Medulla oblongata (tissue), 1 donor: ENCODE measurements around the gene FMN1.

ENCODE experiments used
- DNase-seq: peaks from one replicate; pipeline ENCODE4 v3.0.0-alpha.2; 2015; ENCODE audit errors: extremely low spot score

Gene FMN1, protein sequence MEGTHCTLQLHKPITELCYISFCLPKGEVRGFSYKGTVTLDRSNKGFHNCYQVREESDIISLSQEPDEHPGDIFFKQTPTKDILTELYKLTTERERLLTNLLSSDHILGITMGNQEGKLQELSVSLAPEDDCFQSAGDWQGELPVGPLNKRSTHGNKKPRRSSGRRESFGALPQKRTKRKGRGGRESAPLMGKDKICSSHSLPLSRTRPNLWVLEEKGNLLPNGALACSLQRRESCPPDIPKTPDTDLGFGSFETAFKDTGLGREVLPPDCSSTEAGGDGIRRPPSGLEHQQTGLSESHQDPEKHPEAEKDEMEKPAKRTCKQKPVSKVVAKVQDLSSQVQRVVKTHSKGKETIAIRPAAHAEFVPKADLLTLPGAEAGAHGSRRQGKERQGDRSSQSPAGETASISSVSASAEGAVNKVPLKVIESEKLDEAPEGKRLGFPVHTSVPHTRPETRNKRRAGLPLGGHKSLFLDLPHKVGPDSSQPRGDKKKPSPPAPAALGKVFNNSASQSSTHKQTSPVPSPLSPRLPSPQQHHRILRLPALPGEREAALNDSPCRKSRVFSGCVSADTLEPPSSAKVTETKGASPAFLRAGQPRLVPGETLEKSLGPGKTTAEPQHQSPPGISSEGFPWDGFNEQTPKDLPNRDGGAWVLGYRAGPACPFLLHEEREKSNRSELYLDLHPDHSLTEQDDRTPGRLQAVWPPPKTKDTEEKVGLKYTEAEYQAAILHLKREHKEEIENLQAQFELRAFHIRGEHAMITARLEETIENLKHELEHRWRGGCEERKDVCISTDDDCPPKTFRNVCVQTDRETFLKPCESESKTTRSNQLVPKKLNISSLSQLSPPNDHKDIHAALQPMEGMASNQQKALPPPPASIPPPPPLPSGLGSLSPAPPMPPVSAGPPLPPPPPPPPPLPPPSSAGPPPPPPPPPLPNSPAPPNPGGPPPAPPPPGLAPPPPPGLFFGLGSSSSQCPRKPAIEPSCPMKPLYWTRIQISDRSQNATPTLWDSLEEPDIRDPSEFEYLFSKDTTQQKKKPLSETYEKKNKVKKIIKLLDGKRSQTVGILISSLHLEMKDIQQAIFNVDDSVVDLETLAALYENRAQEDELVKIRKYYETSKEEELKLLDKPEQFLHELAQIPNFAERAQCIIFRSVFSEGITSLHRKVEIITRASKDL (N-terminal part only)

DNA sequence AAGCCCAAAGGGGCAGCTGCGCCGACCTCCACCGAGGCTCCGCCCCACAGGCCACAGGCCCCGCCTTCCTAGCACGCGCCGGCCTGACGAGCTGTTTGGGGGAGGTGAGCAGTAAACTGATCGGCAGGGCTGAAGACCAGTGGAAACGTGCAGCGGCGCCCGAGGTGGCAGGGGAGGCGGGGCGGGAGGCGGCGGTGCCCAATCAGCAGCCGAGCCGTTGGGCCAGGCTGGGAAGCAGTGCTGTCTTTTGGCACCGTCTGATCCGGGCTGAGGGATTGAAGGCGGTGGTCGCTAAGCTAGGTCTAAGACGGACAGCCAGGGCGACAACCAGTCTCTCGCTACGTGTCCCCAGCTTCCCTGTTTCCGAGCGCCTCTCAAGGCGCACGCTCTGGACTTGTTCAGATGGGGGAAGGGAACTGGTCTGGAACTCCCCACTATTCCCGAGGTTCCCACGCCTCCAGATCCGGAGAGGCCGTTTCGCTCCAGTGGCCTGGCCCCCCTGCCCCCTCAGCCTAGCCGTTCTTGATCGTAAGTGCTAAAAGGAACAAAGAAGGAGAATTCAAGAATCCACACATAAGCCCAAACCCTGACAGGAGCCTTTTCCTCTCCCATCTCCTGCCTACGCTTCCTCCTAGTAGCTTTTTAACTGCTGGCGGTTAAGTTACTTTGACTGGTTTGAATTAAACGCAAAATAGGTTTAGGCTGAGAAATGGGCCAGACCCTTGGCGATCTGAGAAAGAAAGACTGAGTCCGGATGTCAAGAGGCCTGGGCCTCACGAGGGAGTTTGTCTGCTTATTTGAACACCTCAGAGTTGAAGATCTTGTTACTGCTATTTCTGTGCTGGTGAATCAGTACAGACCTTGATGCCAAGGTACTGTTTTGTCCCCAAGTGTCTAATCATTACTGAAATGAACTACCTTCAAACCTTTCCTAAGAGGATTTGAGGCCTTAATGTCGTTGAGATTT is at the start of gene FMN1:
FMN1 (minus strand) TSS at position 11 of the 967 bp plus-strand sequence. CDS start 39,800 bp downstream, outside the sequence.
- peak; percentile 97 for DNase-seq

DNA sequence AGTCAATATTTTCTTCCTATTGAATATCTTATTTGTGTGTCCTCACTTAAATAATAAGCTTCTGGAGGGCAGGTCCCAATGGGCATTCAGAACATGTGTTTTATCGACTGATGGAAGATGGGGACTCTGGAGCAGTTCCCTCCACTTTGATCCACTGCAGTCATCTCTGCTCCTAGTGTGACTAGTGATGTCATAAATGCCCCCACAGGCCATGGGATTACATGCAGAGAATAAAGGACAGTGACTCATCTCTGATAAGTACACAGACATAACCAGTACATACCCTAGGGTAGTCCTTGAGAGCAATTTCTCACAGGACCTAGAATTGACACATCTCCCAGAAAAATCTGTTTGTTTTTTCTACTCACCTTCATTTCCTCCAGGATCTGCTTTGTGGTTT is 49.4 kb upstream of the FMN1 start:
- DNase-seq: no peak

DNA sequence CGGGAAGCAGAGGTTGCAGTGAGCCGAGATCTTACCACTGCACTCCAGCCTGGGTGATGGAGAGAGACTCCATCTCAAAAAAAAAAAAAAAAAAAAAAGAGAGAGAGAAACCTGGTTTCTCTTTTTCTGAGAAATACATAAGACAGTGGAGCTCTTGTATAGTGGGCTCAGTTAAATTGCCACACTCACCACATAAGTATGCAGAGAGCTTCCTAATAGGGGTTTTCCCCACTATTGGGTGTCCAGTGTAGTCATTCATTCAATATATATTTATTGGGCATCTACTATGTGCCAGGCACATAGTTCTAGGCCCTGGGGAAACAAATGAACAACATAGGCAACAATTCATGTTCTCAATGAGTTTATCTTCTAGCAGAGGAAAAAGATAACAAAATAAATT is 48.9 kb upstream of the FMN1 start:
- DNase-seq: no peak

DNA sequence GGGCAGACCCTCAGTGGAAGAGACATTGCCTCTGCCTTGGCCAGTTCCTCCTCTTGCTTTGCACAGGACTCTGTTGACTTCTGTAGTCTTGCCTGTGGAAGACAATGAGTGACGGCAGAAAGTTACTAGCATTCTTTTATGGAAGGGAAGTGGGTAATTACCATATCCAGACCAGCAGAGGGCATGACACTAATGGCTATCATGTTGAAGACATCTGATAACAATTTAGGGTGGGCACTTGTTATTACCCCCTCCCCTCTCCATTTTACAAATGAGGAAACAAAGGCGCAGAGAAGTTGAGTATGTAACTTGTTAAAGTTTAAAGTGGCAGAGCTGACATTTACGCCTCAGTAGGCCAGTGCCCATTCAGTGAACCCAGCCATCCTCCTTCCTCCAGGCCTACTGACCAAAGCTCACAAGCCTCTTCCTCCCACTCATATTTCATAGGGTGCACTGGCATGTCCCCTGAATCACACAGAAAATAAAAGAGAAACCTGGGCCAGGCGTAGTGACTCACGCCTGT is 48.2 kb upstream of the FMN1 start:
- peak; percentile 40 for DNase-seq

DNA sequence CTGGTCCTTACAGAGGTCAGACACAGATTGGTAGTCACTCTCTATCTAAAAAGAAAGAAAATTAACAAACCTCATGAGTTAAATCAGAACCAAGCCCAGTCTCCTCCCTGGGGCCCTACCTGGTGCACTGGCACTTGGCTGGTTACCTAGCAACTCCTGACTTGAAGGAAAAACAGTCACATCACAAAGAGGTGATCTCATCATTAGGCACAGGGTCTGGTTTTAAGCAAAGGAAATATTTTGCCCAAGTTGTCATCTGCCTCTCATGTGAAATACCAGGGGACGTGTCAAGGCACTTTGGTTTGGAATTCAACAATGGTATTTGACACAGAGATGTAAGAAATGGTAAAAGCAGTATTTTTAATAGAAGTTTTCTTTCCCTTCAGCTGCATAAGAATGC is 47.7 kb upstream of the FMN1 start:
- DNase-seq: no peak

DNA sequence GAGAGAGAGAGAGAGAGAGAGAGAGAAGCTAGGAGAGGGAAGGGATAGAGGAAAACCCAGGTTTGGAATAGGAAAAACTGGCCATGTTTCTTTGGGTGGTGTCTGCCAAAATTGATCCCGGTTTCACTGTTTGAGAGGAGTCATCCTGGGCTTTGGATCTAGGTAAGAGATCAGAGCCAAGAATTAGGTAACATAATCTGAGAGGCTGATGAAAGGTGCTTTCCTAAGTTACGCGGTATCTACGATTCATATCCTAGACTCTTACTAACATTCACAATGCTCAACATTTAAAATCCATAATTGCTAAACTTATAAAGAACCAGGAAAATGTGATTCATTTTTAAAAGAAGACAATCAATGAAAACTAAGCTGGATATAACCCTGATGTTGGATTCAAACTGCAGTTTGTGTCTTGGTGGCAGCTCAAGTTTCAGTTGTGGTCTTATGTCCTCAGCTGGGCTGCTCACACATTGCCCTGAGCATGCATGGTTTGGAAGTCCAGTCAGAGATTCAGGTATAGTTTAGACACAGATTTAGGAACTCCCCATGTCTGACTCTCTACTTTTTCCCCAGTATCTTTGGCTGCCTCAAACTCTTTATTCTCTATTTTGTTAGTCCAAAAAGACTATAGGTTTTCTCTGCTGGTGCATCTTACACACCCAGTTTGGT is 42.5 kb upstream of the FMN1 start:
- DNase-seq: no peak

DNA sequence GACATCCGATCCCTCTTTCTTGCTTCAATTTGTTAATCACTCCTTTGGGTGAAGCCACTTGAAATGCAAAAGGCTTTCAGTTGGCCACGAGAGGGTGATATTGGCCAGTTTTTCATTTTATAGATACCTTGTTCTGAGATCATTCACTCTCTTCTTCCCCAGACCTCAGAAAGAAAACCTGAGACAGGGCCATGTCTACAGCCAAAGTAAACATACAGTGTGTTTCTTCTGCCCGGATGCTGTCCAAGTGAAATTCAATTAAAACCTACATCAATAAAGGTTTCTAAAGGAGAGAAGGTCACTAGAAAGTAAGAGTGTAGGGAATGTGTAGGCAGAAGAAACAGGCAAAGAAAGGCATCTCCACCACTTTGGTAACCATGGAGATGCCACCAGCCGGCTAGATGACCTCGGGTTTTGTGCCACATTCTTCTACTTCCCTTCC is 39.5 kb upstream of the FMN1 start:
- peak; percentile 58 for DNase-seq

DNA sequence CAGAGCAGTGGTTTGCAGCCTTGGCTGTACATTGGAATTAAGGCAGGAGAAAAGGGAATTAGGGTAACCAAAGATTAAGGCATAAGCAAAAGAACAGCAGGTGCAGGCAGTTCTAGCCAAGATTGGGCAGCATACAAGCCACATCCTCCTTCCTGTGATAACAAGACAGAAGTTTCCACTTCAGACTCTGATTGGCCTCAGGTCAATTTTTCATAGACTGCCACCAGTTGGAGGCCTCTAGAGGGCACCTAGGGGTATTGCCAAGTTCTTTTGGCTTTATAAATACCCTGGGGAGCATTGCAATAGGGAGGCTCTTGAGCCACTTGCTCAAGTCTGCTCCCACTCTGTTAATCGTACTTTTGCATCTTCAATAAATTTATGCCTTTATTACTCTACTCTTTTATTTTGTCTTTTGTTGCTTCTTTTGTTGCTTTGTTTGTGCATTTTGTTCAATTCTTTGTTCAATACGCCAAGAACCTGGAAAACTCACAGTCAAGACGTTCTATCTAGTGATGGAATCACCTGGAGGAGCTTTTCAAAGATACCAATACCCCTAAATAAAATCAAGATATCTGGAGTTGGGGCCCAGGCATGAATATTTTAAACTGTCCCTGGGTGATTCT is 32.2 kb upstream of the FMN1 start:
- peak; percentile 17 for DNase-seq

DNA sequence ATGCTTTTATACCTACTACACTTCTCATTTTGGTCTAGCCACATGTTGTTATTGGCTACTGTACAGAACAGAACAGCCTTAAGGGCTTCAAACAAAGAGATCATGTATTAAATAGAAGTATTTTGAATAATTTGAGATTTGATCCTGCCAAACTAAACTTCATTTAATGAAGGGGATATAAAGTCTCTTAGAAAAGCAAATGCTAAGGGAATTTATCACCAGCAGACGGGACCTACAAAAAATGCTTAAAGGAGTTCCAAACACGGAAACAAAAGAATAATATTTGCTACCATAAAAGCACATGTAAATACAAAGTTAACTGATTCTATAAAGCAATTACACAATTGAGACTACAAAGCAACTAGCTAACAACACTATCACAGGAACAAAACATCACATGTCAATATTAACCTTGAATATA is 23.6 kb upstream of the FMN1 start:
- DNase-seq: no peak

DNA sequence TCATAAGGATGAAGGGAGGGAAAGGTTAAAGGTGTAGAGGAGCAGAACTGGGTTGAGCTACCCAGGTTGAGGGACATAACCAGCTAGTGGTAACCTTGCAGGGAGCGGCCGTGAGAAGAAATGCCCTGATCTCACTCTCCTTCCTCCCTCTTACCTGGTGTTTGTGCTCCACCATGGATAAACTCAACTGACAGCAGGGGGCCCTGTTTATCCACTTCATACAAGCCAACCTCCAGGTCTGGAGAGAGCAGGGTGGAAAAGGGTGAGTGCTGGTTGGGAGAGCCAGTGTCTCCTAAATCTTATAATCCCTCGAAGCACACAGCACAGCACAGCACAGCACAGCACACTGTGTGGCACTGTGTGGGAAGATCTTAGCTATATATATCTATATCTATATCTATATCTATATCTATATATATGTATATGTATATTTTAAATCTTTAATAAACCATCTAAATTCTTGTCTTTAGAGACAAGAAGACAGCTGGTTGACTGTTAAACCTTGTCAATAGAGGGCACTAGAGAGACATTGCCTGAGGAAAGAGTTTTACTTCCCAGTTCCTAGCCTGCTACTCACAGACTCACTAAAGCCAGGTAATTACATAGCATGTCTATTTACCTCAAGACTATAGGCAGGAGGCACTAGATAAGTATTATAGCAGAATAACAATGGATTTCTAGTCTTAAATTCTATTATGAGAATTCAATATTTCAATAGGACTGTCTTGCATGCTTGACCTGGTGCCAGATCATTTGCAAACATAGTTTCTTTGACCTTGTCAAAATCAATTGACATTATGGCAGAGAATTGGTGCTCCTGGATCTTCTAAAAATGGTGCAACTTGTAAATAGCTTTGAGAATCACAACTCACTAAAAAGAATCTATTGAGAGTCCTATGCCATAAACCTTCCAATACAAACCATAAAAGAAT is 21.7 kb upstream of the FMN1 start:
- no peak for DNase-seq

DNA sequence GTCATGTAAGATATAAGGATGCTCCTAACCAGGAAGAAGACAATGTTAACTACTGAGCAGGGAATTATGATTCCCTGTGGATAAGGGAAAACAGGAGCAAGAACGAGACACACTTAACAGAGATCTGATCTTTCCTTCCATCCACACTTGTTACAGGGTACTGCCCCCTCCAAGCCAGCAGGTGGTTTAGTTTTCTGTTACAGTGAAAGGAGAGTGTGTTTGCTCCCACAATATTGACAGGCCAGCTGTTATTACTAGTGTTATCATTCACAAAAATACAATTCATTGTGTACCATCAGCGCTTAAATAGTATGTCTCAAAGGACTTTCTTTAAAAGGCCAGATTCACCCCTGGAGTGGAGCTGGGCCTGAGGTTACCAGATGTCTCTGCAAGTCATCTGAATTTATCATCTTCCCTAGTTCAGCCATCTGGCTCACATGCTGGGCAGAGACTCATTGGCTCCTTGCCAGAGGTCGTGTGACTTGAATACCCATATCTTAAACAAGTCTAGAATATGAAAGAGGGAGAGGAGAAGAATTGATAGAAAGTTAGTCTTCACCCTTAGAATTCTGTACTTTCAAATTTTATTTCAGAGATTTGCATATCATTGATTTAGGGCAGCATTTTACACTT is 16.8 kb upstream of the FMN1 start:
- no peak for DNase-seq

DNA sequence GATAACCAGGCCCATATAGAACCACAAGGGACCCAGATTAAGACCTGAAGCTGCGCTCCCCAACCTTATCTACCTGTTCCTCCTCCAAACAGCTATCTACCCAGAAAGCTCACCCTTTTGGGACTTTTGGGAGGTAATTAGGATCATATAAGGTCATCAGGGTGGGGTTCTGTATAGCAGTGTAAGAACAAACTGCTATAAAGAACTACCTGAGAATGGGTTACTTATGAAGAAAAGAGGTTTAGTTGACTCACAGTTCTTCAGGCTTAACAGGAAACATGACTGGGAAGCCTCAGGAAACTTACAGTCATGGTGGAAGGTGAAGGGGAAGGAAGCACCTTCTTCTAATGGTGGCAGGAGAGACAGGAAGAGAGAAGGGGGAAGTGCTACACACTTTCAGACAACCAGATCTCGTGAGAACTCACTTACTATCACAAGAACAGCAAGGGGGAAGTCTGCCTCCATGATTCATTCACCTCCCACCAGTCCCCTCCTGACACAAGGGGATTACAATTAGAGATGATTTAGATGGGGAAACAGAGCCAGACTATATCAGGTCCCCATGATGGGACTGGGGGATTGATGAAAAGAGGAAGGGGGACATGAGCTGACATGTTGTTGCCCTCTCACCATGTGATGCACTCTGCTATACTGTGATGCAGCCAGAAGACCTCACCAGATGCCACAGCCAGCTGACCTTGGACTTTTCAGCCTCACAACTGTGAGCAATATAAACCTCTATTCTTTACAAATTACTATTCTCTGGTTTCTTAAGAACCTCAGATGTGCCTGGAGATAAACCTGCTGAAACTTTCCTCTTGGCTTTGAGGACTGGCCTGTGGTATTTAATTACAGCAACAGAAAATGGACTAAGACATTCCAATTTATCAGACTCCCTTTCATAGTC is 15.3 kb upstream of the FMN1 start:
- DNase-seq: no peak

DNA sequence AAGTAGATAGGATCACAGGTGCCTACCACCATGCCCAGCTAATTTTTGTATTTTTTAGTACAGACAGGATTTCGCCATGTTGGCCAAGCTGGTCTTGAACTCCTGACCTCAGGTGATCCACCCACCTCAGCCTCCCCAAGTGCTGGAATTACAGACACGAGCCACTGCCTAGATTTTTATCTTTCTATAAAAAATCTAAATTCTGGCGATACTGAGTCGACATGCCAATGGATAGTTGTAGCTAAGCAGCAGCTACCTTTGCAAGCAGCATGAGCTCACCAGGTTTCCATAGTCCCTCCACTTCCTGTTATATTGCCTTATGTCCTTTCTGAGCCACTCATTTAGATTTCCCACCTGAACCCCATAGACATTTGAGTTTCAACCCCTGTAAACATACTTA is 13.1 kb upstream of the FMN1 start:
- no peak for DNase-seq

DNA sequence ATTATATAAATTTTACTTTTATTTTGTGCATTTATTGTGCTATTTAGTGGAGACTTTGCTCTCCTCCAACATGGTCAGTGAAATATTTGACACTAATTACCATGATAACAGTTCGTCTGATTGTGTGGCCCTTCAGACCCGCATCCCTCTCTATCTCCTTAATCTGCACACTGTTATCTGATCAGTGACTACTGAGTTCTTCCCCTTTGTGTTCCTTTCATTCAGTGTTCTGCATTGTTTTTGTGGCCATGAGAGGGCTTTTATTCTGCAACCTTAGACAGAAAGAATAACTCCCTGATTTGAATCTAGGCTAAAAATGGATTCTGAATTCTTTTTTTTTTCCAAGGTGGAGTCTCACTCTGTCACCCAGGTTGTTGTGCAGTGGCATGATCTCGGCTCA is 11.9 kb upstream of the FMN1 start:
- DNase-seq: no peak

DNA sequence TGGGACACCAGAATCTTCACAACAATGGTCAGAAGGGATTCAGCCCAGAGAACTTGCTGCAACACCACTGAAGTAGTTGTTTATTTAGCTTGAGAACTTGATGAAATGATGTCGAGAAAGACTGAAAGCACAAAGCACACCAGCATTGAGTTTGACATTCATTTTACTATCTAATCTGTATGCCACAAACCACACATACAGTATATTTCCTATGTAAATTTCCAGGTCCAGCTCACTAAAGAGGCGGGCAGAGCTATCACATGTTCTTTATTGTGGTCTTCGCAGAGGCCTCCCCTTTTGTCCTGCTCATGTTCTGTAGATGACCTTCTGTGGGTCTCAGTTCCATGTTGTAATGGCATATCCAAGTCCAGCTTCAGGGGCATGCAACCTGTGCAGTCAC is 10.4 kb upstream of the FMN1 start:
- no peak for DNase-seq

DNA sequence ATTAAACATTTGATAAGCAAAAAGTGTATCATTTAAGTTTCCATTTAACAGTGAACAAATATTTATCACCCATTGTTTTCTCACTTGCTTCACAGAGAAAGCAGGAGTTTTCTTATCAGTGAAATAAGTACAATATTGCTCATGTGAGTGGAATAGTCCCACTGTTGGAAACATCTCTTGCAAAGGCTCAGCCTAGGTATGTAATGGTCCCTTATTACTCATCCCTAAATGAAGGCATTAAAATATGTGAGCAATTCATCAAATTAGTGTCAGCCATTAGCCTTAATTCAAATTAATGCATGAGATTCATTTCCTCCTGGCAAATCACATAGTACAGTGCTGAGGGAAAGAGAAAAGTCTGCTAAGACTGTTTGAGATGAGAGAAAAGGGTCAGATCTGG is 9.6 kb upstream of the FMN1 start:
- DNase-seq: no peak
